ENCODE results near the gene FNDC3B.
"Not testable (repeated sequence)": the region's sequence is repeated elsewhere in the genome, so short reads cannot be mapped to it uniquely, and the experiment has no call there.

FNDC3B gene

DNA sequence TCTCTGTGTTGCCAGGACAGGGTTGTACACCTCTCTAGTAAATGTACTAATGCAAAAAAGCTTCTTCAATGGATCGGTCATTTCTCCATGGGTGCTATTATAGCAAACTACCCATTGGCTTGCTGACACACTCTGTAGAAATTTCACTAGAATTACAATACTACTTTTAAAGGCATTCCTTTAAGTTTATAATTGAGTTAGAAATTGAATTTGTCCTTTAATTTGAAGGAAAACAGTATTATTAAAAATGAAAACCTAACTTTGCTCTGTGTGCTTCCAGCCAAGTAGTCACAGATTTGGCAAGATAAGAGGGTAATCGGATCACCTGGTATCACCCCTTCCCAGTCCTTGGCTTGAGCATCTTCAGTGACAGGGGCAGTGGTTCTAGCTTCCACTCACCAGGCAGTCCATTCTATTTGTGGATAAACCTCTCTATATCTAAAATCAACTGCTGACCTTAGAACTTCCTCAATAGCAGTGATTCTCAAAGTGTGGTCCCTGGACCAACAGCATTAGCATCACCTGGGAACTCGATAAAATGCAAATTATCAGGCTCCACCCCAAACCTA lies 315.6 kb downstream of the FNDC3B start:
- DNase-seq, result no peak

DNA sequence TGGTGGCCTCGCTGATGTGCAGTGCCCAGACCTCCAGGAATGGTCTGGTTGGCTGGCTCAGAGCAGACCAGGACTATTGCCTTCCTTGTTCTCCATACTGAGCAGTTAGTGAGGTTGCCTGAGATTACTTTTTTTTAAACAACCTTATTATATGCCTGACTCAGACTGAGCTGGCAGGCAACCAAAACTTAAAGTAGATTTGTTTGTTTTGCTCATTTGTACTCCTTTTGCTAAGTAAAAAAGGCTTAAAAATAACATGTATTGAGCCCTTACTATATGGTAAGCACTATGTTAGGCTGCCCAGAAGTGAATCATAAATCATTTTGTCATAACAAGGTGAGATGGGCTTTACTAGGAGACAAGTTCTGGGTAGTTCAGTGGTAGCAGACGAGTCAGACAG lies 316.5 kb downstream of the FNDC3B start:
- DNase-seq, result no peak

DNA sequence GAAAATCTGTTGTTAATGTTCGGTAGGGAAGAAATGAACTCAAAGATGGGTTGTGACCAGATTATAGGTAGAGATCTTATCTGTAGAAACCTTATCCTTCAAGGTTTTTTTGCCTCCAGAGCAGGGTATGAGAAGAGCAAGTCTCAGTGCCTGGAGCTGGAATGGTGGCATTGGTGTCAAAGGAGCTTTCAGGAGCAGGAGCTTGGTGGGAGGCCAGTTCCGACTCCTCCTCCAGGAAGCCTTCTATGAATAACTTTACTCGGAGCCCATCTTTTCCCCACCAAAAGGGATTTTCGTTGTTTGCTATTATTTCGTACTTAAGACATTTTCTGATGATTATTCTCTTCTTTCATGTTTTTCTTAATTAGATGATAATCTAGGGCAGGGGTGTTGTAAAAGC lies 317.0 kb downstream of the FNDC3B start:
- DNase-seq, result no peak

DNA sequence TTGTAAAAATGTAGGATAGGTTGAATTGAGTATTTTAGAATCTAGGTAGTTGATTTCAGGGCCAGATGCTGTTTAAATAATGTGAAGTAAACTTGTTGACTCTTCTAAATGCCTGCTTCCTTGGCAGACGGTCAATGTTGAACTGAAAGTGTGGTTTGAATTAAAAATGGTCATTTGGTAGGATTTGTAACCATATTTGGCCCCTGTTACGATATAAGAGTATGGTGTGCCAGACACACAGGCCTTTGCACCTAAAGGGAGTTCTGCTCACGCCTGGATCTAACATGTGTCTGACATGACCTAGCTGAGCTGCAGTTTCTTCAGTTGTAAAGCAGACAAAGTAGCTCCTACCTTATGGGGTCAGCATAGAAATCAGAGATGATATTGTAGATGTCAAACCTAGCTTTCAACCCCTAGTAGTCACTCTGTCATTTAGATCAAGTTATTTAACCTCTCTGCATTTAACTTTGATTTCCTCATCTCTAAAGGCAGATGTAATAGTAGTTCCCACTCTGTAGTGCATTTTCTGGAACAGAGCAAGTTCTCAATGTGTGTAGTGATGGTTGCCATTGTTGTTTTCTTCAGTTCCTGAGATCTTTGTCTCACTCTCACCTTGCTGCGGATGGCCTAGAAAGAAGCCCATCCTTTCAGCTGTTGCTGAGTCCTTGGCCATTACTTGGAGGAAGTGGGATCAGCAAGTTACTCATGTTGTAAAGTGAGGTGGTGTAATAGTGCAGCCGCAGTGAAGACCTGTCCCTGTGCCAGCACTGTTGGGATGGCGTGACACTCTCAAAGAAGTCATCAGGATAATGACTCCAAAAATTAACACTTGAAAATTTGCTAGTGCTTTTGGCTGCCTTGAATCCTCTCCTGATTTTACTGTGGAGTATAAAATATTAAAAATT lies 318.7 kb downstream of the FNDC3B start:
- DNase-seq, result peak; percentile 21

DNA sequence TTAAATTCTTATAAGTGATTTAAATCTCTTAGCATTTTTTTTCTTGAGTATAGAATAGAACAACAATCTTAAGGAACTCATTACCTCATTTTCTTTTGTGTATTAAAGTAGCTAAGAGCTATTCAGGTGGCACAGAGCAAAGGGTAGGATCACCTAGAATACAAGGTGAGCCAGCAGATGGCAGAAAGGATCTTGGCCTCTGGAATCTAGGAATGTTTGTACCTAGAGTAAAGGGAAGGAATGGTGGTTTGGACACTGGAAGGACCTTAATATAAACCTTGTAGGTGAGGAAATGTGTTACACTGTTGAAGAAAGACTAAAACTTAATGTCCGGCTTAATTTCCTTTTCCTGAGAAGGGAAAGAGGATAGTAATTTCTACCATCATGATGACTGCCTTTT lies 319.9 kb downstream of the FNDC3B start:
- DNase-seq, result no peak

DNA sequence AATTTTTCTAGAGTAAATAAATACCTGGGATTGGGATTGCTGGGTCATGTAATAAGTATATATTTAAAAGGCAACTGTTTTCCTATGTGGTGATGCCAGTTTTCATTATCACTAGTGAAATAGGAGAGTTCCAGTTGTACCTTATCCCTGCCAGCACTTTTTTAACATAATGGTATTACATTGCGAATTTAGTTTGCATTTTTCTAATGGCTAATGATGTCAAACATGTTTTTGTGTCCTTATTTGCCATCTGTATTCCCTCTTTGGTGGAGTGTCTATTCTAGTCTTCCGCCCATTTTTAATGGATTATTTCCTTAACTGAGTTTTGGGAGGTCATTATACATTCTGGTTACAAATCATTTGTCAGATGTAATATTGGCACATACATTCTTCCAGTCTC lies 320.6 kb downstream of the FNDC3B start:
- no peak for DNase-seq

DNA sequence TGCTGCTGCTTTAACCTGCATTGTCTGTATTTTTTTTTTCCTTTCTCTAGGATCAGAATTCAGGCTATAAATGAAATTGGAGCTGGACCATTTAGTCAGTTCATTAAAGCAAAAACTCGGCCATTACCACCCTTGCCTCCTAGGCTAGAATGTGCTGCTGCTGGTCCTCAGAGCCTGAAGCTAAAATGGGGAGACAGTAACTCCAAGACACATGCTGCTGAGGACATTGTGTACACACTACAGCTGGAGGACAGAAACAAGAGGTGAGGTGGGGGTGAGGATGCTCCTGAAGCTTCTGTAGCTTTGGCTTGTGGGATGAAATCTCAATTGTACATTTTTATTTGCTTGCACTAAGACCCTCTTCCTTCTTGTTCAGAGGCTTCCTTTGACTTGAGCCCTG lies 323.2 kb downstream of the FNDC3B start:
- no peak for DNase-seq

DNA sequence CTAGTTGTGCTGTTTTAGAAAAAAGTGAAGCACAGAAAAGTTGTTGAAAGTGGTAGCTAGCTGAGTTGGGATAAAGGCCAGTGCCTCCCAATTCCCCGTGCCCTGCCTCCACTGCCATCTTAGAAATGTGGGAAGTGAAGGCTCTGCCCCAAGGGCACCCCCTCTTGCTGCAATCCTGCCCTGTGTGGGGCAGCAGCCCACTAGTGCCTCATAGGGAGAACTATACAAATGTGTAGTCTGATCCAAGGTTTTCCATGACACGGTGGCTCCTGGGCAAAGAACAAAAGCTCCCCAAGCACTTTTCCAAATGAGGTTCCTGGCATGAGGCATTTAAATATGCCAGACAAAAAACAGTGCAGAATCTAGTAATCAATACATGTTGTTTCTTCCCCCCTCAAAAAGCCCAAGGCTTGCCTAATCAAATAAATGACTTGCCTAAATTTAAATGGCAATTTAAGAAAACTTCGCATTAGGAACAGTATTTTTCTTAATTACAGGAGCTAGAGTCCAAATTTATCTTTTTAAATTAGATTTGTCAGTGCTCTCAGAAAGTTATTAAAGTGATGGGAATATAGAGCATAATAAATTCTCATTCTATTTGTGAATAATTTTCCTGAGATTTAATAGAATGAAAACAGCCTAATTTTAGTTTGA lies 325.1 kb downstream of the FNDC3B start:
- DNase-seq, result no peak

DNA sequence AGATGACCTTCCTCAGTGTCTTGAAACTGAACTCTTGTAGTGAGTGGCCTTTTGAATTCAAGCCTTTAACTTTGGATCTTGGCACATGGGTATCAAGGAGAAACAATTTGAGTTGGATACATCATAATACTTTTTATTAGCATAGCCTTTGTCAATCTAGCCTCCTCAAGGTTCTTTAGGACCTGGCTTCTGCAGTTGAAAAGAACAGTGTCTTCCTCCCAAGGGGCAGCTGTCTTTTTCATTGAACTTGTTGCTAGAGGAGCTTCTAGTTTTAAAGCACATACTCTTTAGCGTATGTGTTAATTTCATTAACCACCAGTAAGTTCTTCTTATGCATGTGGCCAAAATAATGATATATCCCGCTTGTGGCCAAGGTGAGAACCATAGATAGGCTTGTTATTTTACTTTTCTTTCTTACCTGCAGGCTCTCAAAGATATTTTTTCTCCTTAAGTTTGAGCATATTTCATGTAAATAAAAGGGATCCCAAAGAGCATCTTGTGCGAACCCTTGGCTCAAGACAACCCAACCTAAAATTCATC lies 325.7 kb downstream of the FNDC3B start:
- no peak for DNase-seq

DNA sequence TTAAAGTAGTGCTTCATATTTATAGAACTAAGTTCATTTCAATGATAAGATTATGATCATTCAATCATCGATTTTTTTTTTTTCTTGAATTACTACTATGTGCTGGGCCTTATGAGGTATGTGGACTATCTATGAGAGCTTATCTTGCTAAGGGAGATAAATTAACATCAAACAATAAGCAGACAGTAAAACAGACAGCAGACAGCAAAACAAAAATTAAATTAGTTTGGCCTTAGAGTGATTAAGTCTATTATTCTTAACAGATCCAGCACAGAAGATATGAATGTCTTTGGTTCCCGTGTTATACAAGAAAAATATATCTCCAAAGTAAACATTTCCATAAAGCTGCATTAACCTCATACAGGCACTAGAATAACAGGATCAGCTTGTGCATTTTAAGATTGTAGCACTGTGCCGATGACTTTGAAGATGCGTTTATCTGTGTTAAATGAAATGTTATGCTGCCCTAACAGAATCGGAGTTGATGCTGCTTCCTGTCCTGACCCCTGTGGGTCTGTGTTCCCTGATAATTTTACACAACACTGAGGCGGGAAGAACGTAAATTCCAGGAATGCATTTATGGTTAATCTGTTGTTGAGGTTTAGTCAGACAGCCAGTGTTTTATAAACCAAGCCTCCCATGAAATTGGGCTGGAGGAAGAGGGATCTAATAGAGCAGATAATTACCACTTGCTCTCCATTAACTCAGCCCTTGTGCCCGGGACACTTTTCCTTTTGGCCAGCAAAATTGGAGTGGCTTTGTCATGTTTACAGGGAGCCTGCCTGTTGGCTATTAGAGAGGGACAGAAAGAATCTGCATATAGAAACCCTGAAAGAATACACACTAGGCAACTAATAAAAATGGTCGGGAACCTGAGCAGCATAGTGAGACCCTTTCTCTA lies 328.1 kb downstream of the FNDC3B start:
- DNase-seq, result no peak

DNA sequence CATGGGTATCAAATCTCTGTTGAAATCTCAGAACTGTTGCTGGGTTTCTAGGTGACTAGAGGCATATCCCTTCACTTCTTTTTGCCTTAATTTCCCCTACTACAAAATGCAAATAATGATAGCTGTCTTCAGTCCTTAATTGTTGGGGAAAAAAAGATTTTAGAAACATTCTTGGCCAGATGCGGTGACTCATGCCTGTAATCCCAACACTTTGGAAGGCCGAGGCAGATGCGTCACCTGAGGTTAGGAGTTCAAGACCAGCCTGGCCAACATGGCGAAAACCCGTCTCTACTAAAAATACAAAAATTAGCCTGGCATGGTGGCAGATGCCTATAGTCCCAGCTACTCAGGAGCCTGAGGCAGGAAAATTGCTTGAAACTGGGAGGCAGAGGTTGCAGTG lies 329.2 kb downstream of the FNDC3B start:
- not testable (repeated sequence) for DNase-seq

DNA sequence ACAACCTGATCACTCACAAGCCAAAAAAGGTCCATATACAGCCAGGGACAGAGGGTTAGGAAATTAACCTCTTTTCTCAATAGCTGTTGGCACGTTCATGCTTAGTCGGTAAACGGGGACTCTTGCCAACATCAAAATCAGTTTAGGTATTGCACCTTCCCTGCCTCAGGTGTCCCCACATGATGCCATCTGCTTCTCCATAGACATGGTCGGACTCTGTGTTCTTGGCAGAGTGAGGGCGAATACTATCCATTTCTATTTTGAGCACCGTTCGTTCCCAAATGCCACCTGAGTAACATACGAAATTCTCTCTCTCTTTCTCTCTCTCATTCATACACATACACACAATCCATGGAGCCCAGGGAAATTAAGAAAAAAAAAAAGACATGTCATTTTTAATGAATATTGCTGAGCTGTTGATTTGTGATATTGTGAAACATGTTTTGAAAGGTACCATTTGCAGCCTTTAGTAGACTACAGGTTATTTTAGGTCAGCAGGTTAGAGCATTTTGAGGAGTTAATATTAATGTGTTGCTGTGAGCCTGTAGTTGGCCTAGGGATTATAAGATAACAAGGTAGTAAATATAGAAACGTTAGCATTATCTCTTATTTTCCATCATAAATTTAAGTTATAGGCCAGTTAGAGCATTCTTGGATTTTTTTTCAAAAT lies 330.3 kb downstream of the FNDC3B start:
- DNase-seq, result no peak

DNA sequence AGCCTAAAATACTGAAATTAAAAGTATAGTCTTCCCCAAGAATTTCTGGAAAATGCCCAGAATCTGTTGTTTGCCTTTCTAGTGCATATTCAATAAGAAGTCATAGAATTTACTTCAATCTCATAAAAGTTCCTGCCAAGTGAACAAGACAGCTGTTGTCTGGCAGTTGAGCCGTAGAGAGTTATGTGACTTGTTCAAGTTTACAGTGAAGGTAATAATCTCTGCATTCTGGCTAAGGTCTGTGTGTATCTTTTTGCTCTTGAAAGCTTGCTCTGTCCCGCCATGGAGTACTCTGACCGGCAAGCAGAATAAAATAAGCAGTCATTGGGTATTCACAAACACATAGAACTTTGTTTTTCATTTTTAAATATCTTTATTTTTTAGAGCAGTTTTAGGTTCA lies 331.0 kb downstream of the FNDC3B start:
- no peak for DNase-seq

DNA sequence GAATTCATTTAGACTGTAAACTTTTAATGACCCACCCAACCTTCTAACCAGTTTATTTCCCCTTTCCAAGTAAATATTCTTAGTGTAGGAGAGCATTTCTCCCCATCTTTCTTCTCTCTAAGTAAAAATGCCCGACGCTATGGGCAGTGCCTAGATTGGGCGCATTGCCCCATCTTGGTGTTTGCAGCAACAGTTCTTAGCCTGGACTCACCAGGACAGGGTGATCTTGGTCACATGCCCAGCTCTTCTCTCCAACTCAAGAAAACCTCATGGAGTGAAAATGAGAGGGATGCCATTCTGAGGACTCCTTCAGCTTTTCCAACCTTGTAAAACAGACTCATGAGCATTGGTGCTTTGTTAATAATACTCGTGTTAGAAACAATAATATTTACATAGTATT lies 332.2 kb downstream of the FNDC3B start:
- no peak for DNase-seq

DNA sequence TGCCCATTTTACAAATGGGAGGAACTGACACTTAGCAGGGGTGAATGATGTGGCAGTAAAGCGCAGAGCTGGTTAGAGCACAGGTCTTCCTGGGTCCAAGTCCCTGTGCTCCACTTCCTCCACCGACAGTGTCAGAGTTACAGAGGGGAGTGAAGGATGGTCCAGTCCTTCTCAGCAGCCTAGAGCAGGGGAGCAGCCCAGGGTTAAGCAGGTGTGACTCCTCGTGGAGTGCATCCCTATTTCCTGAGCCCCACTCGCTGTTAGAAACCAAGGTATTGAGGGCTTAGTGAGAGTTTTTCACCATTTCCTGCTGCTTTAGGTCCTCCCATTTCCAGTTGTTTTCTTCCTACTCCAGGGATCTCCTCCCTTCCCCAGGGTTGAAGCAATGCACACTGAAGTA lies 333.5 kb downstream of the FNDC3B start:
- DNase-seq, result no peak

DNA sequence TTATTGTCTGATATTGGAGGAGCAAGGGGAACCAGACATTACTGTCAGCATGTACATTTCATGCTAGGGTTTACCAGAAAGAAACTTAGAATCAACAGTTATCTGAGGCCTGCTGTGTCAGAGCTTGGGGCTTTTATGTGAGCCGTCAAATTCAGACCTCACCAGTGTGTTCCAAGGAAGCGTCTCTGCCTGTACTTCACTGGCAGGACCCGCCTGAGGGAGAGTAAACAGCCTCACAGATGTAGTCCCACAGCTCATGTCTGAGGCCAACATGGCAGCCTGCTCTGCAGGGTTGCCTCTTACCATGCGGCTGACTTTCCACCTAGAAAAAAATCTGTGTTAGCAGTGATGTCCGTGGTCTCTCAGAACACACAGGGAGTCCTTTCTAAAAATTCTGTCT lies 334.5 kb downstream of the FNDC3B start:
- no peak for DNase-seq

DNA sequence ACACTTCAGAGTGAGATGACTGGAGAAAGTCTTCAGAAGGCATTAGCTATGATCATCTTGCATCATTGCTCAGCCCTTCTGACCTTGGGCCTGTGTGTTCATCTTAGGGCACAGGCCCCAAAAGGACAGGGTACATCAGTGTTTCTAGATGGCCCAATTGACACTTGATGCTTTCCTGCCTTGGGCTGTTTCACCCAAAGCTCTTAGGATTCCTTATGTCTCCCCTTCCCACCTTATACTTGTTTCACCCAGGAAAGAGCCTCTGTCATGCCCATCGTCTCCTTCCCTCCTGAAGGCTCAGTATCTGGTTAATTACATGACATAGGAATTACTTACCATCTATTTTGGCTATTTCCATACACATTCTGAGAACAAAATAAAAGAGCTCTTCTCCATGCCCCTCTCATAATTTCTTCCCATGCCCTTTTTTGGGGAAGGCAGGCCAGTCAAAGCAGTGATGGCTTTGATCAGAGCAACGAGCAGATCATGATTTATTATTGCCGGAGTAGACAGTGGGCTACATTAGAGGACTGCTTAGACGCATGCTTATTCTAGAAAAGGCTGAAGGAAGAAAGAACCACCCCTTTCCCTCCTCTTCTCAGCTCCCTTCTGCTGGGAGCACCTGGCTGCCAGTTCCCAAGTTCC lies 335.9 kb downstream of the FNDC3B start:
- no peak for DNase-seq

DNA sequence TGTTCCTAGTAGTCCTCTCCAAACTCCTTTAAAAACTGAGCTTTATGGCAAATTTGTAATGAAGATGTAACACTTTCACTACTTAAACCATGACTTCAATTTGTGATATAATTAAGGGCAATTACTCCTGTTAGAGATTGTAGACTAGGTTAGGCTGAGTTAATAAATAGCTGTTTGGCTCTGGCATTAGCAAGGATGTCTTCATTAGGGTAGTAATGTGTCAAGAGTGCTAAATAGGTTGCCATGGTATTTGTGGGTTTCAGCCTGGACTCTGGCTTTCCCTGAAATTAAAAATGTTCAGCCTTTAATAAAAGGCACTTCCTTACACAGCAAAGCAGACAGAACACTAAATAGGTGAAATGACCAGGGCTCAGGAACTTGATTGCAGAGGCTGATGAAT lies 337.0 kb downstream of the FNDC3B start:
- DNase-seq, result no peak

DNA sequence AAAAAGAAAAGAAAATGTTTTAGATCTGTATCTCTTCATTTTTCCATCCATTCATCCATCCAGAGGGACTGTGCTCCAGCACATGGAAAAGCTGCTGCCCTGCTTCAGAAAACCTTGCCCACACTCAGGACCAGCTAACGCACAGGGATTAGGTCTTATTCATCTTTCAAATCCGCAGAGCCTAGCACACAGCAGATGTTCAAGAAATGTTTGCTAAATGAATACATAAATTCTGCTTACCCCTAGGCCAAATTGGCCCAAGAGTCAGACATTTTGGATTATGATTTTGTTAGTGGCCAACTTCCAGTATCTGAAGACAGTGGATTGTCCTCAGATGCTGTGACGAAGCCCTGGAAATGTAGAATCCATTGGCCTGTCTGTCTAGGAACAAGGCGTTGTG lies 337.5 kb downstream of the FNDC3B start:
- no peak for DNase-seq

DNA sequence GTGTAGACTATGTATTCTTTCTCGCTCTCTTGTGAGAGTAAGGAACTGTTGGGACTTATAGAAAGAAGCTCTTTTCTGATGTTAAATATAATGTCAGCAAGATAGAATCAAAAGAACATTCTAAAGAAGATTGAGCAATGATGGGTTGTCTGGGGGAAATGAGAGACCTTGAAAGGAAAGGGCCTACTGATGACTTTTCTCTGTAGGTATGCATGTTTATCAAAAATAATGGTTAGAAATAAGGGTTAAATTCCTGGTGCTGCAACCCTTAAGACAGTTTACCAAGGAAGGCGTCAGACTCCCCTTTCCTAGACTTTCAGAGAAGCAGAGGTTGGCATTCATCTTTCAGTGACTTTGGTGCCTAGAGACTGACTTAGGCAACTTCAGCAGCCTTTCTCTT lies 339.1 kb downstream of the FNDC3B start:
- no peak for DNase-seq

DNA sequence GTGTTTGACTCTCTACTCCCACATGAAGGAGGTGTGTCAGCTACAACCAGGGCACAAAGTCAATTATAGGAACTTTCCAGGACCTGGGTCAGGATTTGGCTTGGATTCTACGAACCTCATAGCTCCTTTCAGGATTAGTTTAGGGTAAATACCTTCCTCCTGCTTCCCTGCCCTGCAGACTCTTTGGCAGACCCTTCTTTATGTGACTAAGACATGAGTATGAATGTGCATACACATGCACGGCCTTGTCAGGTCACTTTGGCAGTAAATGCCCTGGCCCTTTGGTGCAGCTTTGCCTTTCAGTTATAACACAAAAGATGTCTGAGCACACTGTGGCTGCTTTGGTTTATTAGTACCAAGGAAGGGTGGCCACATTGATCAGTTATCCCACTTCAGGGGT lies 340.0 kb downstream of the FNDC3B start:
- DNase-seq, result no peak

DNA sequence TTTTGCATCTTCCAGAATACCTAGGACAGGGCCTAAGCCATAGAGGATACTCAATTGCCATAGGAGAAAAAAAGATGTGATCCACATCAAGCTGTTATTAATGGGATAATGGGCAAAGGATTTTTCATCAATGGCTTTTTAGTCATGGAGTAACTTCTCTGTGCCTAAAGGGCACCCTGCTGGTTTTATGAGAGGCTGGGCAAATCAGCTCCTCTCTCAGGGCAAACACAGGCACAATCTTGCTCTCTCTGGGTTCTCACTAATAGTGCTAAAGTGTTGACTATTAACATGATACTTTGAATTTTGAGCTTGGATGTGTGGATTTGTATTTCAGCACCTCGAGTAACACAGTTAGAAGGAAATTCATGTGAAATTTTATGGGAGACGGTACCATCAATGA lies 341.3 kb downstream of the FNDC3B start:
- no peak for DNase-seq
